ENCODE measurements around the gene BCKDHA. TPM values are rescaled to one million over a fixed set of nuclear protein-coding genes. Genes with fewer than 3 reads are reported as not detected.

The BCKDHA gene
- total RNA-seq, 4 donors from 2014 or later: 64.3 to 116 (median 70.1) TPM

GRCh38 chr19:41353466-41354342 is 43.9 kb upstream of the BCKDHA start, which contains the start of gene TGFB1:
TSS of gene TGFB1 (minus strand) at chr19:41353922. CDS start at chr19:41353044, 878 bp downstream.
- DNase-seq (ENCODE audit: low spot score in 2 of 2): peak; percentile 82 to 98
- H3K4me3 ChIP-seq (ENCODE audit: low read depth, poor library complexity, severe bottlenecking): peak within 1 kb of the TSS; percentile 61
- intact Hi-C loops (cut with DNase I; ENCODE audit: low total_unique reads): no loop called here
- TF ChIP-seq POLR2A (IDR thresholded peaks at IDR 0.05): no peak
- TF ChIP-seq, protein P1, sequence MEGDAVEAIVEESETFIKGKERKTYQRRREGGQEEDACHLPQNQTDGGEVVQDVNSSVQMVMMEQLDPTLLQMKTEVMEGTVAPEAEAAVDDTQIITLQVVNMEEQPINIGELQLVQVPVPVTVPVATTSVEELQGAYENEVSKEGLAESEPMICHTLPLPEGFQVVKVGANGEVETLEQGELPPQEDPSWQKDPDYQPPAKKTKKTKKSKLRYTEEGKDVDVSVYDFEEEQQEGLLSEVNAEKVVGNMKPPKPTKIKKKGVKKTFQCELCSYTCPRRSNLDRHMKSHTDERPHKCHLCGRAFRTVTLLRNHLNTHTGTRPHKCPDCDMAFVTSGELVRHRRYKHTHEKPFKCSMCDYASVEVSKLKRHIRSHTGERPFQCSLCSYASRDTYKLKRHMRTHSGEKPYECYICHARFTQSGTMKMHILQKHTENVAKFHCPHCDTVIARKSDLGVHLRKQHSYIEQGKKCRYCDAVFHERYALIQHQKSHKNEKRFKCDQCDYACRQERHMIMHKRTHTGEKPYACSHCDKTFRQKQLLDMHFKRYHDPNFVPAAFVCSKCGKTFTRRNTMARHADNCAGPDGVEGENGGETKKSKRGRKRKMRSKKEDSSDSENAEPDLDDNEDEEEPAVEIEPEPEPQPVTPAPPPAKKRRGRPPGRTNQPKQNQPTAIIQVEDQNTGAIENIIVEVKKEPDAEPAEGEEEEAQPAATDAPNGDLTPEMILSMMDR (IDR thresholded peaks at IDR 0.05): peak in 1 of 3 donors; percentile 79
- 1% methylated on average over 55 to 62 of the region's 78 CpGs for WGBS, 2 donors

- no peak for DNase-seq (ENCODE audit: low spot score in 2 of 2)
Measured at GRCh38 chr19:41354343-41354953, 43.2 kb upstream of the BCKDHA start.

GRCh38 chr19:41355035-41355434 is 42.6 kb upstream of the BCKDHA start:
- intact Hi-C loops (cut with DNase I; ENCODE audit: low total_unique reads): no loop called here
- no peak for TF ChIP-seq POLR2A (IDR thresholded peaks at IDR 0.05)
- TF ChIP-seq, protein P1 (IDR thresholded peaks at IDR 0.05): no peak
- no peak overlapping the region for H3K4me3 ChIP-seq (ENCODE audit: low read depth, poor library complexity, severe bottlenecking)
- no peak for DNase-seq (ENCODE audit: low spot score in 2 of 2)
- WGBS, 2 donors: 86 to 92% methylated on average over 1 of the region's 1 CpG

More at GRCh38 chr19:41354343-41354953, 43.2 kb upstream of the BCKDHA start:
- TF ChIP-seq POLR2A (IDR thresholded peaks at IDR 0.05): no peak
- TF ChIP-seq, protein P1 (IDR thresholded peaks at IDR 0.05): no peak
- no peak overlapping the region for H3K4me3 ChIP-seq (ENCODE audit: low read depth, poor library complexity, severe bottlenecking)
- intact Hi-C loops (cut with DNase I; ENCODE audit: low total_unique reads): no loop called here
- 86 to 90% methylated on average over 18 to 21 of the region's 23 CpGs for WGBS, 2 donors

GRCh38 chr19:41355802-41356201 is 41.8 kb upstream of the BCKDHA start:
- TF ChIP-seq, protein P1 (IDR thresholded peaks at IDR 0.05): no peak
- no peak for TF ChIP-seq POLR2A (IDR thresholded peaks at IDR 0.05)
- H3K4me3 ChIP-seq (ENCODE audit: low read depth, poor library complexity, severe bottlenecking): no peak overlapping the region
- intact Hi-C loops (cut with DNase I; ENCODE audit: low total_unique reads): no loop called here
- no peak for DNase-seq (ENCODE audit: low spot score in 2 of 2)
- WGBS, 2 donors: 69 to 83% methylated on average over 3 of the region's 3 CpGs

DNA sequence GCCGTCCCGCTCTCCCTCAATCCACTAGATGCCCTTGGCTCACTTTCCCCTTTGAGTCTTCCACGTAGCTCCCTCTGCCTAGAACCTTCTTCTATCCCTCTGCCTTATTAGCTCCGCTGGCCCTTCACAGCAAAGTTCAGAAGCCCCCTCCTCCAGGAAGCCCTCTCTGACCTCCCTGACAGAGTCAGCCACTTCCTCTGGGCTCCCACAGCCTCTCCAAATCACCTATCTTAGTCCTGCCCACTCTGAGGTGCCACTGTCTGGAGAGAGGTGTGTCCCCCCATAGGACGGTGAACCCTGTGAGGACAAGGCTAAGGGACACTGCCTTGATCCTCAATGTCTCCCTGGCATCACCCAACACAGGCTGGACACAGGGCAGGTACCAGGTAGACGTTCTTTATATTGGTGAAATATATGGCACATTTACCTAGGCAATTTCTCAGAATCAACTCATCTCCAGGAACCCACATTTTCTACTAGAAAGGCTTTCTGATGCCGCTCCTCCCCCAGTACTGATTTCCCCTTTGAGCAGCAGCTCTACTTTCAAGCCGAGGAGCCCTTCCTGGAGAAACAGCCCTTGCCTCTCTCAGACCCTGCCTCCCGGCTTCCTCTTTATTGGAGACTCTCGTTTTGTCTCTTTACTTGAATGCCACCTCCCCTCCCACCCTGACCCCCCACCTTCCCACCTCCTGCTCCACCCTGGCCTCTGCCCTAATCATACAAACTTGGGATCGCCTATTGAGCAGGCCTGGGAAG is 40.5 kb upstream of the BCKDHA start:
- 83 to 88% methylated on average over 11 of the region's 11 CpGs for WGBS, 2 donors
- TF ChIP-seq, protein P1 (IDR thresholded peaks at IDR 0.05): no peak
- no peak for TF ChIP-seq POLR2A (IDR thresholded peaks at IDR 0.05)

More for the DNA sequence above, 40.5 kb upstream of the BCKDHA start:
- no peak for DNase-seq (ENCODE audit: low spot score in 2 of 2)
- intact Hi-C loops (cut with DNase I; ENCODE audit: low total_unique reads): no loop called here
- H3K4me3 ChIP-seq (ENCODE audit: low read depth, poor library complexity, severe bottlenecking): no peak overlapping the region

All from lower leg skin (tissue), 4 donors.